ENCODE data around the gene TJP1.

TJP1 gene

GRCh38 chr15:29822100-29822683 lies at the start of gene TJP1:
TJP1 (minus strand) TSS chr15:29822468; CDS start chr15:29822028, 440 bp downstream.
- peak; percentile 65 for DNase-seq

DNA sequence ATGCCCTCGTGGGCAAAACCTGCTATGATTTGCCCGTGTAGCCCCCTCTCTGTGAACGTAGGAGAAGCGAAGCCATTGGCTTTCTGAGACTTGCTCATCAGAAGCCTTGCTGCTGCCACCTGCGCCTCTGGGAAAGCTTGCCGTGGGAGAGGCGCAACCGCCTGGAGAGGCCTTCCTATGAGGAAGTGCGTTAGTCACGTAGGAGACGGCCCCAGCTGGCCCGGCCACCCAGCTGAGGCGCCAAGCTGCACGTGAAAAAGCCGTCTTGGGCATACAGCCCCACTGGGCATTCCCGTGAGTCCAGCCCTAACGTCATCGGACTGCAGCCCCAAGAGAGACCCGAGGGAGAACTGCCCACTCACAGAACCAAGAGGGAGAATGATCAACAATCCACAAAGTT lies 49.1 kb upstream of the TJP1 start:
- DNase-seq, result no peak

DNA sequence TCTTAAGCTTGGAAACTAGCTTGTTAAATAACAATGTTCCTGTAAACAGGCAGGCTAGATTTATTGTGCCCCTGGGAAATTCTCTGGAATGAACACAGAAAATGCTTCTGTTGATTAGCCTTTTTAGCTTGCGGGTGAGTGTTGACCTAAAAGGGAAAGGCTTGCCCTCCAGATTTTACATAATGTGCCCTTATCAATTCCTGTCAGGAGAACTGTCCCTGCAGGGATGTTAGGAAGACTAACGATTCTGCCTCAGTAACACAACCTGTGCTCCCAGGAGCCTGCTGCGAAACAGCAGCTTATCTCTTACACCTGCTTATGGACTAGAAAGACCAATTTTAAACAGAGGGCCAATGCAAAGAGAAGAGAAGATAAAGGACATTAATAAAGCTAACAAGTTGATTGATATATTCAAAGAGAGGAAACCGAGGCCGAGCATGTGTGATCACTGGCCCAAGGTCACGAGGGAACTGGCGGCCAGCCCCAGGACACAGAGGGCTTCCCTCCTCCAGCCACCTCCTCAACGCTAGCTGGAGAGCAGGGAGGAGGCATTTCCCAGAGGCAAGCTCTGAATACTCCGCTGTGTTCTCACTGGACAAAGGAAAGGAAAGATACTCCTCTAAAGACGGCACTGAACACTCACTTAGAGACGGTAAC lies 48.4 kb upstream of the TJP1 start:
- DNase-seq, result no peak

DNA sequence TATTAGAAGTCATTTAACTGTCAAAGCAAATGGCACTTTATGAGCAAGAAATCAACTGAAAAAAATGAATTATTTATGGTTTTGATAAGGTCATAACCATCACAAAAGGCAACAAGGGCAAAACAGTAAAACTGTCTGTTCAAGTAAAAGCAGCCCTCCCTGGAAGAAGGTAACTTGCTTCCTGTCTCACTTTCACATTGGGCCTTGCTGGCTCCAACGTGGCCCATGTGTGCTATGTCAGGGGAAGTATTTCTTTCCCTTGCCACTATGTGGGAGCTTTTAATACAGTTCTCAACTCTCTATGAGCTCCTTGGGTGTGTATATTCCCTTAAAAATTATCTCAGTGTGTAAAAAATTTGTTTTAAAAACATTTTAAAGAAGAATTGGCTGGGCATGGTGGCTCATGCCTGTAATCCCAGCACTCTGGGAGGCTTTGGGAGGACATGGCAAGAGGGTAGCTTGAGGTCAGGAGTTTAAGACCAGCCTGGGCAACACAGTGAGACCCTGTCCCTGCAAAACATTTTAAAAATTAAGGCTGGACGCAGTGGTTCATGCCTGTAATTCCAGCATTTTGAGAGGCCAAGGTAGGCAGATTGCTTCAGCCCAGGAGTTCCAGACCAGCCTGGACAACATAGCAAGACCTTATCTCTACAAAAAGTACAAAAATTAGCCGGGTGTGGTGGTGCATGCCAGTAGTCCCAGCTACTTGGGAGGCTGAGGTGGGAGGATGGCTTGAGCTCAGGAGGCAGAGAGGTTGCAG lies 45.2 kb upstream of the TJP1 start:
- DNase-seq, result no peak

DNA sequence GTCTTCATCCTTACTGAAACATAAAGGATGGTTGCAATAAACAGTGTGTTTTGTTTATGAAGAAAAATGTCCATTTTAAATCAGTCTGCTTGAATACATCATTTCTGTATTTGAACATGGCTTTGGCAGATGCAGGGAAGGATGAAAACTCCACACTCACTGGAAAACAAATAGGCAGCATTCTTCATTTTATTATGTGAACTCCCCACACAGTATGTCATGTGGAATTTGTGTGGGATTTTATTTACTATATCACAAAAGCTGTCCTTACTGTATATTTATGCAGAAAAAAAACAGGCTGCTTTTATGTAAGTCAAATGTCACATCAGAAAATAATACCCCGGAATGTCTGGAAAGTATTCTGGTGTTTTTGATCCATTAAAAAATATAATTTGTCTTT lies 44.1 kb upstream of the TJP1 start:
- no peak for DNase-seq

- DNase-seq, result peak; percentile 35
Observed at GRCh38 chr15:29864501-29864900, 42.2 kb upstream of the TJP1 start.

DNA sequence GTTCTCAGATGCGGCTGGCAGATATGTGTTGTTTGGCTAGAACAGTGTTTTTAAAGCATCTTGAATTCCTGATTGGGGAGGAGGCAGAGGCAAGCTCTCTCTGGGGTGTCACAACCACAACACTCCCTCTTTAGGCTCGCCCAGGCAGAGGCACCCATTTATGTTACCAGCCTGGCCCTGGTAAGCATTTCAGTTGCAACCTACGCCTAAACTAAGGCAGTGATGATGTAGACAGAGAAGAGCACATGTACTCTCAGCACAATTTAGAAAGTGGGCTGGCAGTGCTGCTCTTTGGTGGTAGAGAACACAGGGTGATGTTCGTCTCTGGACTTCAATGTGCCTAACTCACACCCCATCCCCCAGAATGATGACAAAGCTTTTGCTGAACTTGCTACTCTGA lies 41.2 kb upstream of the TJP1 start:
- no peak for DNase-seq

- no peak for DNase-seq
Observed at GRCh38 chr15:29862271-29862670, 40.0 kb upstream of the TJP1 start.

DNA sequence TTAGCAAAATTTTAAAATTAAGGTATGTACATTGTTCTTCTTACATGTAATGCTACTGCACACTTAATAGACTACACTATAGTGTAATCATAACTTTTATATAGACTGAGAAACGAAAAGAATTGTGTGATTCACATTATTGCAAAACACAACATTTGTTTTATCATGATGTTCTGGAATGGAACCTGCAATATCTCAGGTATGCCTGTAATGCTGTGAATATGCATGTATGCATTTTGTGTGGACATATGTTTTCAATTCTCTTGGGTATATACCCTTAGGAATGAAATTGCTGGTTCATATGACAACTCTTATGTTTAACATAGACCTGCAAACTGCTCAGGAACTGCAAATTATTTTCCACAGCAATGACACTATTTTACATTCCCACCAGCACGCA lies 38.6 kb upstream of the TJP1 start:
- DNase-seq, result peak; percentile 32

DNA sequence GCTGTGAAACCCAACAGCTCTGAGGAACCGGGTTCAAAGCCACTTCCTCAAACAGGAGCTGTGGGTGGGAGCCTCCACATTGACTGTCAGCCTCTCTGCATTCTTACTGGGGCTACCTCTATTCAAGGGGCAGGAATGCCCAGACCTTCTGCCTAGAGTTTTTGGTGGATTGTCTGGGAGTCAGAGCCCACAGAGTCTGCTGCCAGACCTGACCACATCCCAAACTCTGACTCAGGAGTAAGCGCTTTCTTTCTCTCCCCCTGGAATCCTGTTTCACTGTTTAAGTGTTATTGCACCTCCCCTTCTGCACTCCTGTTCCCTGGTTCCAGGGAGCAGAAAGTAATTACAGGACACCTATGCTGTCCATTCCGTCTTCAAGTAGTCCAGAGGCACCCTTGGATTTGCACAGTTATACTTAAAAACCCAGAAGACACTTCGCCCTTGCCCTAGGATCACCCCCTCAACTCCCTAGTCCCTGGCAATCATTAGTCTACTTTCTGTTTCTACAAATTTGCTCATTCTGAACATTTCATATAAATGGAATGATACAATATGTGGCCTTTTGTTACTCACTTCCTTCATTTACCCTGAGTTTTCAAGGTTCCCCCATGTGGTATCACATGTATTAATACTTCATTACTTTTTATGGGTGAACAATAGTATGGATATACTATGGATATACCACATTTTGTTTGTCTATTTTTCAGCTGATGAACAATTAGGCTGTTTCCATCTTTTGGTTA lies 37.9 kb upstream of the TJP1 start:
- DNase-seq, result peak; percentile 81

GRCh38 chr15:29859293-29859692 lies 37.0 kb upstream of the TJP1 start:
- DNase-seq, result no peak

DNA sequence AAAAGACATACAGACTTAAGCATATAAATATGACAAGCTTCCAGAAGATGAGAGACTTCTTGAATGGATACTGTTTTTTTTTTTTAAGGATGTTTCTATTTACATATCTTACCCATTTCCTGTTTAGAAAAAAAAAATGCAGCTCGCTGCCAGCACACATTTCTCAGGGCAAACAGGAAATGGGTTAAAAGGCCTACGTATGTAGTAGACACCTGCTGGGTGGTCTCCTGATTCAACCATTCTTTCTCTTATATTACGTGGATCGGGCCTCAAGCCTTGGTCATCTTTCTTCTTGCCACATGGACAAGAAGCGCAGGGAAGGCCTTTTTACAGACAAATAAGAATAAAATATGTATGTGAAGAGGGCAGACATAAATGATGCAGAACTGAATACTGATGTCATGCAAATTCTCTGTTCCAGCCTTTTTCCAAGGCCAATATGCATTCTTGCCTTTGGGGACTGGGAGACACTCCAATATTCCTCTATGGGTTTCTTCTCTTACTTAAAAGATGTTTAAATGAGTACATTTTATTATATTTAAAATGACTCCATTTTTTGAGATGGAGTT lies 35.0 kb upstream of the TJP1 start:
- DNase-seq, result no peak

DNA sequence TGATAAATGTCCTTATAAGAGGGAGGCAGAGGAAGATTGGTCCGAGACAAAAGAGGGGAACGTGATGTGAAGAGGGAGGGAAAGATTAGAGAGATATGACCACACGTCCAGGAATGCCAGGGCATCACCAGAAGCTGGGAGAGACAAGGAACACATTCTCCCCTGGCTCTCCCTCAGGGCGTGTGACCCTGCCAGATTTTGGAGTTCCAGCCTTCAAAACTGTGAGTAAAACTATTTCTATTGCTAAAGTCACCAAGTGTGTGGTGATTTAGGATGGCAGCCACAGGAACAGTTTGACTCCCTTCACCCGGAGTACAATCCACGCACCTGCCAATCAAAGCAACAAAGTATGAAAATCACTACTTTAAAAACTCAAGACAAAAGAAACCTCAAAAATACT lies 32.1 kb upstream of the TJP1 start:
- peak; percentile 21 for DNase-seq

DNA sequence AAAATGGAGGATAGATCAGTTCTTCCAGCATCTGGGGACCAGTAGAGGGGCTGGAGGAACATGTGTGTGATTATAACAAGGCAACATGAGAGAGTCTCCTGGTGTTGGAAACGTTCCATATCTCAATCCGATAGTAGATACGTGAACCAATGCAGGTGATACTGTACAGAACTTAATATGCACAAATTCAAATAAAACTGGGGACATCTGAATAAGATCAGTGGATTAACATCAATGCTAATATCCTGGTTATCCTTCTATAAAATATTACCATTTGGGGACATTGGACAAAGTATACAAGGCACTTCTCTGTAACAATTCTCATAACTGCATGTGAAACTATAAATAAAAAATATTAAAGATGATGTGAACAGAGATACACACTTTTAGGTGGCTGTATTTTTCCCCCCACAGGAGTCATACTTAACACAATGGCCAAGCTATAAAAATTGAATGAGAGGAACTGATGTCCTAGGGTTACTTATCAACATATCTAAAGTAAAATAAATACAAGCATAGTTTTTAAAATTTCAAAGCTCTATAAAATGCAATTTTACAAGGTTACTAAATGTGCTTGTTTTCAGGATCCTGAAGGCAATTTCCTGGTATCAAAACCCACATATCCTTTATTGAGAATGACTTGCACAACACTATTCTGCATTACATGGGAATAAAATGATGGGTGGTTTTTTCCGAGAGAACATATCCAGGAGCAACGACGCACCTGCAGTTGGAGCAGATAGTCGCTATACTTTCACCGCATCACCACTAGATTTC lies 31.1 kb upstream of the TJP1 start:
- no peak for DNase-seq

DNA sequence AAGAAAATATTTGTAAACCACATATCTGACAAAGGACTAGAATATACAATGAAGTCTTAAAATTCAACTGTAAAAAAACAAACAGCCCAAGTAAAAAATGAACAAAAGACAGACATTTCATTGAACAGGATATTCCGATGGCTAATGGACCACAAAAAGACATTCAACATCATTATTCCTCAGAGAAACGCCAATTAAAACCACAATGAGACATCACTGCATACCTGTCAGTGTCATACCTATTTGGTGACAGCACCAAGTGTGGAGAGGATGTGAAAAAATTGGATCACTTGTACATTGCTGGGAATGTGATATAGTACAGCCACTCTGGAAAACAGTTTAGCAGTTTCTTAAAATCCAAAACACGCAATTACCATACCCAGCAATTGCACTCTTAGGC lies 29.9 kb upstream of the TJP1 start:
- DNase-seq, result no peak

DNA sequence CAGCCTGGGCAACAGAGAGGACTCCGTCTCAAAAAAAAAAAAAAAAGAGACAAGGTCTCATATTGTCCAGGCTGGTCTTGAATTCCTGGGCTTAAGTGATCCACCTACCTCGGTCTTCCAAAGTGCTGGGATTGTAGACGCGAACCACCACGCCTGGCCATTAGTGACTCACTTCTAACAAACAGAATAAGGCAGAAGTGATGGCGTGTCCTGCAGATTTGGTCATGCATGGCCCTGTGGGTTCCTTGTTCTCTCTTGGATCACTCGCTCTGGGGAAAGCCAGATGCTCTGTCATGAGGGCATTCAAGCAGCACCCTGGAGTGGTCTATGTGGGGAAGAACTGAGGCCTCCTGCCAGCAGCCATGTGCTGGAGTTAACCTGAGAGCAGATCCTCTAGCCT lies 27.4 kb upstream of the TJP1 start:
- DNase-seq, result no peak

GRCh38 chr15:29849218-29849617 lies 26.9 kb upstream of the TJP1 start:
- no peak for DNase-seq

DNA sequence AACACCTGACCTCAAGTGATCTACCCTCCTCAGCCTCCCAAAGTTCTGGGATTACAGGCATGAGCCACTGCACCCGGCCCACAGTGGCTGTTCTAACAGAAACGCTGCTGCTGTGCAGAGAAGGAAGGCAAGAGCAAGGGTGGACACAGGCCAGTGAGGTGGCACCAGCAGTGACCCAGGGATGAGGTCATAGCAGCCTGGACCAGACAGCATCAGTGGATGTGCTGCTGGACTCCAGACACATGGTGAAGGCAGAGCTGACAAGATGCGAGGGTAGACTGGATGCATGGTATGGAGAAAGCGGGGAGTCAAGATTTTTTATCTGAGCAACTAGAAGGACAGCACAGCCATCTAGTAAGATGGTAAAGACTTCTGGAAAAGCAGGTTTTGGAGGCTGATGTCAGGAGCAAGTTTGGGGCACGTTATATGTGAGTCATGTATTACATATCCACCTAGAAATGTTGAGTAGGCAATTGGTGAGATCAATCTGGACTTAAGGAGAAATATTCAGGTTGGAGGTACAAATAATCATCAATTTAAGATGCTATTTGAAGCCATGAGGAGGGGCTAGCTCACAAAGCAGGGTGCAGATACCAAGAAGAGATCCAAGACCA lies 22.1 kb upstream of the TJP1 start:
- DNase-seq, result no peak

- no peak for DNase-seq
Observed at GRCh38 chr15:29842290-29842689, 20.0 kb upstream of the TJP1 start.

DNA sequence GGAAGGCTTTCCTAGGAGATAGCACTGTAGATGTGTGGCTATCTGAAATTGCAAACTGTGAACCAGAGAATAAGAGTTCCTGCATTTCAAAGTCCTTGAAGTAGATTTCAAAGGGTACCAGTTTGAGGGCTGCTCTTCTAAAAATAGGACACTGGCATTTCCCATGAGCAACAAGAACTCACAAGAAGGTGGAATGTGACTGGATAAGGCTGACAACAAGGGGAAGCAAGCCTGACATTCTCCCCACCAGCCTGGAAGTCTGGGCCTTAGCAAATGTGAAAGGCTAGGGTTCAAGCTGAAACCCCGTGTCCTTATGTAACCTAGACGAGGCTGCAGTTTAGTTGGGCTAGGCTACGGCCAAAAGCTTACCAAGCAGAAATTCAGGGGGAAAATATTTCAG lies 18.7 kb upstream of the TJP1 start:
- DNase-seq, result no peak

DNA sequence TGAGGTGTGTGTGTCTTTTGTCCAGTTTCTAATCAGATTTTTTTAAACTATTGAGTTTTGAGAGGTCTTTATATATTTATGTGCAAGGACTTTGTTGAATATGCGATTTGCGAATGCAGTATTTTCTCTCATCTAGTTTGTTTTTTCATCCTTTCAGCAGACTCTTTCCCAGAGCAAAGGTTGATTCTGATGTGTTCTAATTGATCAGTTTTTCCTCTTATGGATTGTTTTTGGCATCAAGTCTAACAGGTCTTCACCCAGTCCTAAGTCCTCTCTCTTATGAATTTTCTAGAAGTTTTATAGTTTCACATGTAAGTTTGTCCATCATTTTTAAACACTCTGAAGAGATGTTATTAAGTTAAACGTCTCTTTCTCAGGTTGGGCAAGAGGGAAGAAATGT lies 17.8 kb upstream of the TJP1 start:
- DNase-seq, result no peak

All from NCI-H226 (cell line).